Brain microvascular endothelial cell (primary cell): Measurements from ENCODE around the gene CTDSPL2.
A peak's percentile ranks its signal among the peaks of the same experiment; 100 is the strongest.

ENCODE experiments used
- DNase-seq: peaks from one replicate; pipeline ENCODE4 v3.0.0-alpha.2; 2020
- H3K27ac ChIP-seq: fragments of 250-450 bp; sonication (Bioruptor Pico); 2 replicates; pipeline ENCODE4 v1.5.1; 2020; ENCODE audit warnings: mild to moderate bottlenecking, moderate library complexity
- H3K27me3 ChIP-seq: fragments of 250-450 bp; sonication (Bioruptor Pico); replicated peaks from 2 replicates; pipeline ENCODE4 v1.5.1; 2020; ENCODE audit warnings: mild to moderate bottlenecking
- H3K36me3 ChIP-seq: fragments of 250-450 bp; sonication (Bioruptor Pico); replicated peaks from 2 replicates; pipeline ENCODE4 v1.5.1; 2020; ENCODE audit warnings: mild to moderate bottlenecking
- H3K4me3 ChIP-seq: 2 replicates; pipeline ENCODE4 v1.5.1; 2011; ENCODE audit warnings: low read depth, mild to moderate bottlenecking, control low read depth, low read length, moderate library complexity
- CTCF ChIP-seq: IDR thresholded peaks from 2 replicates; pipeline ENCODE4 v1.5.1; 2011; ENCODE audit warnings: low read depth, mild to moderate bottlenecking, moderate library complexity, low read length, control low read depth, inconsistent platforms; ENCODE audit errors: missing control alignments
- in situ Hi-C: cut with HindIII; loops from 2 replicates; pipeline ENCODE4 v1.10.0; 2017; ENCODE audit warnings: low sequenced_read_pairs, low pct_ligation_motif_present

Gene CTDSPL2

GRCh38 chr15:44471885-44472455, 44.5 kb downstream of the CTDSPL2 start:
- no peak for DNase-seq
- in situ Hi-C loops: no loop called here
- H3K36me3 ChIP-seq: no peaks in the 10 kb centered on the region
- no peak overlapping the region for H3K4me3 ChIP-seq
- no peak overlapping the region for H3K27ac ChIP-seq
- no peak for TF ChIP-seq CTCF
- no peaks in the 10 kb centered on the region for H3K27me3 ChIP-seq

GRCh38 chr15:44479343-44479742, 51.9 kb downstream of the CTDSPL2 start:
- Histone ChIP-seq H3K27me3 (no peaks in the 10 kb centered on the region), H3K27ac (no peak overlapping the region), H3K36me3 (no peaks in the 10 kb centered on the region), H3K4me3 (no peak overlapping the region)
- DNase-seq: no peak
- in situ Hi-C loops: no loop called here
- TF ChIP-seq CTCF: no peak

- in situ Hi-C loops: no loop called here
- DNase-seq: peak; percentile 30
- no peaks in the 10 kb centered on the region for H3K27me3 ChIP-seq
- H3K27ac ChIP-seq: no peak overlapping the region
- no peaks in the 10 kb centered on the region for H3K36me3 ChIP-seq
- H3K4me3 ChIP-seq: no peak overlapping the region
- TF ChIP-seq CTCF: no peak
These were observed 54.7 kb downstream of the CTDSPL2 start for GRCh38 chr15:44482090-44482489.

GRCh38 chr15:44485880-44486279, 58.5 kb downstream of the CTDSPL2 start:
- no peak for DNase-seq
- in situ Hi-C loops: no loop called here
- peaks cover 3% of the 10 kb centered on the region for H3K36me3 ChIP-seq
- TF ChIP-seq CTCF: no peak
- H3K27me3 ChIP-seq: no peaks in the 10 kb centered on the region
- no peak overlapping the region for H3K4me3 ChIP-seq
- H3K27ac ChIP-seq: no peak overlapping the region

- Histone ChIP-seq H3K27ac (peak overlapping the region; percentile 76), H3K27me3 (no peaks in the 10 kb centered on the region), H3K36me3 (peaks cover 3% of the 10 kb centered on the region), H3K4me3 (no peak overlapping the region)
- in situ Hi-C loops: no loop called here
- peak; percentile 74 for DNase-seq
- TF ChIP-seq CTCF: no peak
These were observed 62.0 kb downstream of the CTDSPL2 start for GRCh38 chr15:44489464-44489863.

- DNase-seq: no peak
- Histone ChIP-seq H3K4me3 (no peak overlapping the region), H3K36me3 (peaks cover 3% of the 10 kb centered on the region), H3K27me3 (no peaks in the 10 kb centered on the region), H3K27ac (no peak overlapping the region)
- in situ Hi-C loops: no loop called here
- no peak for TF ChIP-seq CTCF
These were observed 63.2 kb downstream of the CTDSPL2 start for GRCh38 chr15:44490622-44491021.
